Non-pigmented ciliary epithelial cell (primary cell): Measurements from ENCODE around the gene SPRED3.
"Not testable (repeated sequence)": the region's sequence is repeated elsewhere in the genome, so short reads cannot be mapped to it uniquely, and the experiment has no call there.

Experiments used
- DNase-seq: peaks from one replicate; pipeline ENCODE4 v3.0.0-alpha.2; 2010; ENCODE audit warnings: low read depth

The SPRED3 gene, protein sequence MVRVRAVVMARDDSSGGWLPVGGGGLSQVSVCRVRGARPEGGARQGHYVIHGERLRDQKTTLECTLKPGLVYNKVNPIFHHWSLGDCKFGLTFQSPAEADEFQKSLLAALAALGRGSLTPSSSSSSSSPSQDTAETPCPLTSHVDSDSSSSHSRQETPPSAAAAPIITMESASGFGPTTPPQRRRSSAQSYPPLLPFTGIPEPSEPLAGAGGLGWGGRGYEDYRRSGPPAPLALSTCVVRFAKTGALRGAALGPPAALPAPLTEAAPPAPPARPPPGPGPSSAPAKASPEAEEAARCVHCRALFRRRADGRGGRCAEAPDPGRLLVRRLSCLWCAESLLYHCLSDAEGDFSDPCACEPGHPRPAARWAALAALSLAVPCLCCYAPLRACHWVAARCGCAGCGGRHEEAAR

GRCh38 chr19:38388349-38389100 lies at the start of gene SPRED3:
TSS of gene SPRED3 (plus strand) at chr19:38388697. CDS start at chr19:38390303, 1,606 bp downstream.
- DNase-seq, result no peak

DNA sequence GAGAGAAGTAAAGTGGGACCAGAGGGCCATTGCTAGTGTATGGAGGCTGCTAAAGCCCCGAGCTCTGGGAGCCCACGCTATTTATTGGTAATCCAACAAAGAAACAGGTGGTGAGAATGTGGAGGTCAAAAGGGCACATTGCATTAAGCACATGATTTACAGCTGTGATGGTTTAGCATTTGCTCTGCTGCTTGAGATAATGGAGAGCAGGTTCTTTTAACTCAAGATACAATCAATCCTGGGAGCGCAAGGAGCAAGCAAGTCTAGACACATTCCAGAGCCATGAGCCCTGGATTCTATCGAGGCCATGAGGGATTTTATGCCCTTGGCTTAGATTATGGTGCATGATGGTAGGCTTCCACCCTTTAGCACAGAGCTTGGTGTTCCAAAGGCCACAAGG lies 49.5 kb upstream of the SPRED3 start:
- not testable (repeated sequence) for DNase-seq

DNA sequence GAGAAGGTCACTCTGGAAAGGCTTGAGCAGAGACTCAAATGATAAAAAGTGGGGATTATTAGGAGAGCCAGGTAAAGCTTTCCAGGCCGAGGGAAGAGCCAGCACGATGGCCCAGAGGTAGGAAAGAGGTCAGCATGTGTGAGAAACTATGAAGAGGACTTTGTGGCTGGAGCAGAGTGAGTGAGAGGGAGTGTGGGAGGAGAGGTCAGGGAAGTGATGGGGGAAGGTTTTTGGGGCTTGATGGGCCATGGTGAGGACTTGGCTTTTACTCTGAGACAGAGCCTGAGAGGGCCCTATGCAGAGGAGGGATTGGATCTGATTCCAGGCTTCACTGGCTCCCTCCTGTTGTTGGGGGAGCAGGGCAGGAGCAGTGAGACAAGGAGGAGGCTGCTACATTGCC lies 47.6 kb upstream of the SPRED3 start:
- DNase-seq, result no peak

DNA sequence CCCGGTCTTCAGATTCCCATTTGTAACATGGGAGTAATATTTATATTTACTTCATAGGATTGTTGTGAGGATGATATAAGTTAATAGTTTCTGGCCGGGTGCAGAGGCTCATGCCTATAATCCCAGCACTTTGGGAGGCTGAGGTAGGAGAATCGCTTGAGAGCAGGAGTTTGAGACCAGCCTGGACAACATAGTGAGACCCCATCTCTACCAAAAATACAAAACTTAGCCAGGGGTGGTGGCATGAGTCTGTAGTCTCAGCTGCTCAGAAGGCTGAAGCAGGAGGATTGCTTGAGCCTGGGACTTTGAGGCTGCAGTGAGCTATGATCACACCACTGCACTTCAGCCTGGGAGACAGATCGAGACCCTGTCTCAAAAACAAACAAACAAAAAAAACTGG lies 41.7 kb upstream of the SPRED3 start:
- no peak for DNase-seq

DNA sequence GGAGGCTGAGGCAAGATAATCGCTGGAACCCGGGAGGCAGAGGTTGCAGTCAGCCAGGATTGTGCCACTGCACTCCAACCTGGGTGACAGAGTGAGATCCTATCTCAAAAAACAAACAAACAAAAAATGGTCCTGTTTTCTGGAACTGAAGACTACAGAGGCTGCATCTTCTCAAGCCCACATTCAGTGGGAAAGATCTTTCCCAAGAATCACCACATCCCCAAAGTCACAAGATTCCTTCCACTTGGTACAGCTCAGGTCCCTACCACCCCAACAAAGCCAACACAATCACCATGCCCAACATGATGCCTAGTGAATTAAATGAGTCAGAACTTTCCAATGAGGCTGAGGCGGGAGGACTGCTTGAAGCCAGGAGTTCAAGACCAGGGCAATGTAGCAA lies 37.6 kb upstream of the SPRED3 start:
- DNase-seq, result no peak

- no peak for DNase-seq
Observed at GRCh38 chr19:38351865-38352395, 36.6 kb upstream of the SPRED3 start.

DNA sequence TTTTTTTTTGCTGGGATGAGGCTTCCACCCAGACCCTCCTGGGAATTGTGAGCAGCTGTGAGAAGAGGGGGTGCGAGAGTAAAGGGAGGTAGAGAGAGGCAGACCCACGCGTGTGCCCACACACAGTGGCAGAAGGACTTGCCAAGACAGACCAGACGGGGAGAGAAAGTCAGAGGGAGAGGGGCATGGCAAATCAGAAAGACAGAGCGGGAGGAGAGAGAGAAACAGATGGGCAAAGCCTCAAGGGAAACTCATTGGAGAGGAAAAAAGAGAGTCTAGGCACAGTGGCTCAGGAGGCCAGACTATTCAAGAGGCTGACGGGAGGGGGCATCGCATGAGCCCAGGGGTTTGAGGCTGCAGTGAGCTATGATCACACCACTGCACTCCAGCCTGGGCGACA lies 35.9 kb upstream of the SPRED3 start:
- no peak for DNase-seq

DNA sequence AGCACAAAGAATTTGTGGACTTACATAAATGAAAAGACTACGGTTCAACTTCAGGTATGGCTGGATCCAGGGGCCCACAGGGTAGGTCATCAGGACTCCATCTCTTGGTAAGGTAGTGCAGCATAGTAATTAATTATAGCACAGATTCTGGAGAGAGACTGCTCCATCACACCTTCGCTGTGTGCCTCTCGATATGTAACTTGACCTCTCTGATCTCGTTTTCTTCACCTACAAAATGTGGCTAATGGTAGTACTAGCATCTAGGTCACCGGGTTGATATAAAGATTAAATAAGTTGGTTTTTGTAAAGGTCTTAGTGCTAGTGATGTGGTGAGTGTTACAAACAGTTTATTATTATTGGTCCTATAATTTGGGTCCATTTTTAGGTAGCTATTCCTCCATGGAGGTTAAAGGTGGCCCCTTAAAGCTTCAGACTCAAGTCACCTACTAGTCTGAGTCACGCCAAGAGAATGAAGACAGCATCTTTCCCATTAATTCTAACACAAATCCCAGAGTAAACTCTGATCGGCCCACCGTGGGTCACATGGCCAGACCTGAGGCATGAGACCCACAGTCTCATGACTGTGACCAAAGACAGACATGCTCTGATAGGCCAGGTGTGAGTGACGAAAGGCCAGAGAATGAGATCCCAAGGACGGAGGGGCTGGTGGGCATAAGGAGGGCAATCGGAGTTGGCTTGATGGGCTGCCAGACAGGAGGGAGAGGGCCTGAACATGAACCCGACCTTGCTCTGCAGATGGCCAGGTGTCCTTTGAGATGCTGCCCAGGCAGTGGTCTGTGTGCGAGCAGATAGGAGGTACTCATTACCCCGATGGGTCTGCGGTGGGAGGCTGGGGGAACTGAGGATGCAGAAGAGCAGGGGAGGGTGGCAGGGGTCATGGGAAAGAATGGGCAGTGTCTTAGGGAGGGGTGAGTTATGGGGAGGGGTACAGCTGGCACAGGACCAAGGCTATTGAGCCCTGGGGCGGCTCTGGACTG lies 32.5 kb upstream of the SPRED3 start:
- DNase-seq, result no peak

DNA sequence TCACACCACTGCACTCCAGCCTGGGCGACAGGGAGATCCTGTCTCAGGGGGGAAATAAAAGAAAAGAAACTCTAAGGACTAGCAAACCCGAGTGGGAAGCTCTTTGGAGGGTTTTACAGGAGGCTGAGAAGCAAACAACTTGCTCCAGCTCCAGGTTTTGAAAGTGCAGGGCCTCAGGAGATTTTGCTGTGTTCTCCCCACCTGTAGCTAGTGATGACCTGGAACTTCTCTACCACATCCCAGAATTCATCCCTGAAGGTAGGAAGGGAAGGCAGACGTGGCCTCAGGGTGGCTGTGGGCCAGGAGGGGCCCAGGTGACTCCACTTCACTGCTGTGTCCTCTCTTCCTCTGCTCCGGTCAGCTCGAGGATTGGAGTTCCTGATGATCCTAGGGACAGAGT lies 30.4 kb upstream of the SPRED3 start:
- no peak for DNase-seq

- no peak for DNase-seq
Observed at GRCh38 chr19:38359242-38360021, 29.1 kb upstream of the SPRED3 start.

DNA sequence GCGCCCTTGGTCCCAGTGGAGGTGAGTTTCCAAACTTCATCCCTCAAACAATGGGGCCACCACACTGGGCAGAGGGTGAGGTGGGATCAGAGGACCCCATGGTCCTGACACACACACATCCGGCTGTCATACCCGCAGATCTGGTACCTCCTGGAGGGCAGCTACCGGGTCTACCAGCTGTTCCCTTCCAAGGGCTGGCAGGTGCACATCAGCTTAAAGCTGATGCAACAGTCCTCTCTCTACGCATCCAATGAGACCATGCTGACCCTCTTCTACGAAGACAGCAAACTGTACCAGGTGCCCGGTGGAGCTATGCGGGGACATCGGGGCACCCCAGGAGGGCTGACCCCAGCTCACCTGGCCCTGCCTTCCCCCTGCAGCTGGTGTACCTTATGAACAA lies 28.1 kb upstream of the SPRED3 start:
- DNase-seq, result no peak

GRCh38 chr19:38360839-38361631 lies 27.5 kb upstream of the SPRED3 start:
- DNase-seq, result no peak

- no peak for DNase-seq
Observed at GRCh38 chr19:38361633-38362075, 26.8 kb upstream of the SPRED3 start.

DNA sequence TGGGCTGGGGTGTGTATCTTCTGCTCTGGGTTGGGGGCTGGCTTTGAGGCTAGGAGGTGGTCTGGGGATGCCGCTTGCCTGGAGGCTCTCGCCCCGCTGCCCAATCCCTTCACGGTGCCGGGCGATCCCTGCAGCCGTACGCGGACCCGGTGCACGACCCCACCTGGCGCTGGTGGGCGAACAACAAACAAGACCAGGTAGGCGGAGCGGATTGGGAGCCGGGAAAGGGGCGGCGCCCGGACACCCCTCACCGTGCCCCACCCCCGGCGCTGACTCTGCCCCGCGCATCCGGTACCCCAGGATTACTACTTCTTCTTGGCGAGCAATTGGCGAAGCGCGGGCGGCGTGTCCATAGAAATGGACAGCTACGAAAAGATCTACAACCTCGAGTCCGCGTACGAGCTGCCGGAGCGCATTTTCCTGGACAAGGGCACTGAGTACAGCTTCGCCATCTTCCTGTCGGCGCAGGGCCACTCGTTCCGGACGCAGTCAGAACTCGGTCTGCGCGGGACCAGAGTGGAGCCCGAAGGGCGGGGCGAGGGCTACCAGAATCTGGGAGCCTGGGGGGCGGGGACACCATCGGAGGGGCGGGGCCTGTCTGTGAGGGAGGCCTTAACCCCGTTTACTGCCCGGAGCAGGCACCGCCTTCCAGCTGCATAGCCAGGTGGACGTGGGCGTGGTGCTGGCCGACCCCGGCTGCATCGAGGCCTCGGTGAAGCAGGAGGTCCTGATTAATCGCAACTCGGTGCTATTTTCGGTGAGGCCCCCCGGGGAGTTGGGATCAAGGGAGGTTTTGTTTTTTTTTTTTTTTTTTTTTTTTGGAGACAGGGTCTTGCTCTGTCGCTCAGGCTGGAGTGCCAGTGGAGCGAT lies 26.2 kb upstream of the SPRED3 start:
- no peak for DNase-seq

DNA sequence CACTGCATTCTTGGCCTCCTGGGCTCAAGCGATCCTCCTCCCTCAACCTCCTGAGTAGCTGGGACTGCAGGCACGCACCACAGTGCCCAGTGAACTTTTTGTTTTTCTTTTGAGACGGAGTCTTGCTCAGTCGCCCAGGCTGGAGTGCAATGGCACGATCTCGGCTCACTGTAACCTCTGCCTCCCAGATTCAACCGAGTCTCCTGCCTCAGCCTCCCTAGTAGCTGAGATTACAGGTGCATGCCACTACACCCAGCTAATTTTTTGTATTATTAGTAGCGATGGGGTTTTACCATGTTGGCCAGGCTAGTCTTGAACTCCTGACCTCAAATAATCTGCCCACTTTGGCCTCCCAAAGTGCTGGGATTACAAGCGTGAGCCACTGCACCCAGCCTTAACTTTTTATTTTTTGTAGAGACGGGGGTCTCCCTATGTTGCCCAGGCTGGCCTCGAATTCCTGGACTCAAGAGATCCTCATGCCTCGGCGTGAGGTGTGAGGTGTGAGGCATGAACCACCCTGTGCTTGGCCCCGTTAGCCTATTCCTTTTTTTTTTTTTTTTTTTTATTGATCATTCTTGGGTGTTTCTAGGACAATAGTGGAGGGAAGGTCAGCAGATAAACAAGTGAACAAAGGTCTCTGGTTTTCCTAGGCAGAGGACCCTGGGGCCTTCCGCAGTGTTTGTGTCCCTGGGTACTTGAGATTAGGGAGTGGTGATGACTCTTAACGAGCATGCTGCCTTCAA lies 25.4 kb upstream of the SPRED3 start:
- DNase-seq, result not testable (repeated sequence)

- no peak for DNase-seq
Observed at GRCh38 chr19:38367041-38367440, 21.5 kb upstream of the SPRED3 start.

DNA sequence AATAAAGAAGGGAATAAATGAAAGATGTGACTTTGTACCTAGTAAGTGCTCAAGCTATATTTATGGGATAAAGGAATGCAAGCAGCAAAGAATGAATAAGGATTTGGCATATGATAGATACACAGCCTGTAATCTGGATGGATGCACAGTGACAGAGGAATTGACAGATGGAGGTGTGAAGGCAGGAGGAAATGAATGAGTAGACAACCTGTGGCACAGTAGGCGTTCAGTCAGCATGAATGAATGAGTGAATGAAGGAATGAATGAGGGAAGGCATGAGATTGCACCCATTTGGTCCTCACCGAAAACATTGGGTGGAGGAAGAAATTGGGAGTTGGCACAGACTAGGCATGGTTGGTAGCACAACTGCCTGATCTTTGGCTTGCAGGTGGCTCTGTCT lies 18.9 kb upstream of the SPRED3 start:
- DNase-seq, result no peak

GRCh38 chr19:38370299-38370698 lies 18.2 kb upstream of the SPRED3 start:
- DNase-seq, result no peak
